ENCODE data around the gene HSPD1.

Gene HSPD1

GRCh38 chr2:197499594-197500502 is at the start of gene HSPD1, which contains the start of gene HSPE1:
Gene HSPD1, minus strand, starts transcription at chr2:197499840. Its CDS starts 992 bp downstream, at chr2:197498848.
Gene HSPE1, plus strand, starts transcription at chr2:197500379. Its CDS starts 58 bp downstream, at chr2:197500437.
- TF ChIP-seq CTCF (IDR thresholded peaks at IDR 0.05; ENCODE audit: insufficient read depth, low read depth, low read length, missing control alignments) = no peak
- H3K4me3 ChIP-seq (ENCODE audit: low read length) = peak within 1 kb of the TSS; percentile 85
- DNase-seq (ENCODE audit: low read depth) = peak; percentile 100

- H3K4me3 ChIP-seq (ENCODE audit: low read length) = no peak overlapping the region
- TF ChIP-seq CTCF (IDR thresholded peaks at IDR 0.05; ENCODE audit: insufficient read depth, low read depth, low read length, missing control alignments) = no peak
- DNase-seq (ENCODE audit: low read depth) = no peak
Observed at GRCh38 chr2:197548582-197548981, 48.9 kb upstream of the HSPD1 start.

GRCh38 chr2:197547163-197547900 is 47.7 kb upstream of the HSPD1 start:
- TF ChIP-seq CTCF (IDR thresholded peaks at IDR 0.05; ENCODE audit: insufficient read depth, low read depth, low read length, missing control alignments) = no peak
- H3K4me3 ChIP-seq (ENCODE audit: low read length) = no peak overlapping the region
- DNase-seq (ENCODE audit: low read depth) = no peak

- TF ChIP-seq CTCF (IDR thresholded peaks at IDR 0.05; ENCODE audit: insufficient read depth, low read depth, low read length, missing control alignments) = no peak
- H3K4me3 ChIP-seq (ENCODE audit: low read length) = no peak overlapping the region
Observed at GRCh38 chr2:197543206-197543605, 43.6 kb upstream of the HSPD1 start.

GRCh38 chr2:197539734-197540133 is 40.1 kb upstream of the HSPD1 start:
- DNase-seq (ENCODE audit: low read depth) = no peak
- H3K4me3 ChIP-seq (ENCODE audit: low read length) = no peak overlapping the region
- no peak for TF ChIP-seq CTCF (IDR thresholded peaks at IDR 0.05; ENCODE audit: insufficient read depth, low read depth, low read length, missing control alignments)

More at GRCh38 chr2:197543206-197543605, 43.6 kb upstream of the HSPD1 start:
- DNase-seq (ENCODE audit: low read depth) = no peak

- no peak overlapping the region for H3K4me3 ChIP-seq (ENCODE audit: low read length)
- TF ChIP-seq CTCF (IDR thresholded peaks at IDR 0.05; ENCODE audit: insufficient read depth, low read depth, low read length, missing control alignments) = no peak
- no peak for DNase-seq (ENCODE audit: low read depth)
Observed at GRCh38 chr2:197538412-197538811, 38.8 kb upstream of the HSPD1 start.

Measured in epithelial cell of esophagus (primary cell).